Esophagus muscularis mucosa (tissue), 3 donors: ENCODE measurements around the gene NBDY.

ENCODE experiments used
- CTCF ChIP-seq, 3 experiments: fragments of 200-600 bp in 2 of 3; fragments of 450-650 bp in 1 of 3; sonication (generic) in 2 of 3; IDR thresholded peaks; one replicate each; pipeline ENCODE4 v1.5.1; 2017 to 2019; ENCODE audit warnings: antibody characterized with exemption in 3 of 3, mild to moderate bottlenecking in 2 of 3, moderate library complexity in 1 of 3
- EP300 ChIP-seq: sonication (generic); formaldehyde crosslinking; IDR thresholded peaks from one replicate; pipeline ENCODE4 v1.6.1; 2017; ENCODE audit warnings: antibody characterized with exemption

- TF ChIP-seq EP300: no peak
- no peak for TF ChIP-seq CTCF (IDR thresholded peaks at IDR 0.05)
Observed at GRCh38 chrX:56826020-56826419, 97.0 kb downstream of the NBDY start.
